Muscle layer of colon (tissue), 2 donors: ENCODE measurements around the gene NLRP5.
A peak's percentile ranks its signal among the peaks of the same experiment; 100 is the strongest.

ENCODE experiments used
- H3K27ac ChIP-seq: one replicate; pipeline ENCODE4 v1.7.0; 2013; ENCODE audit warnings: low read depth, mild to moderate bottlenecking, low read length, moderate library complexity
- H3K27me3 ChIP-seq, 2 donors: one replicate each; pipeline ENCODE4 v1.7.0; 2013; ENCODE audit warnings: low read length in 2 of 2, mild to moderate bottlenecking in 2 of 2; ENCODE audit not compliant: insufficient read depth in 2 of 2, control insufficient read depth in 1 of 2
- H3K36me3 ChIP-seq: one replicate; pipeline ENCODE4 v1.7.0; 2013; ENCODE audit warnings: mild to moderate bottlenecking, low read length; ENCODE audit not compliant: insufficient read depth
- H3K4me1 ChIP-seq: one replicate; pipeline ENCODE4 v1.7.0; 2013; ENCODE audit warnings: mild to moderate bottlenecking, low read length; ENCODE audit not compliant: insufficient read depth
- H3K4me3 ChIP-seq, 2 donors: one replicate each; pipeline ENCODE4 v1.7.0; 2013; ENCODE audit warnings: low read length in 2 of 2, low read depth in 1 of 2, mild to moderate bottlenecking in 1 of 2, moderate library complexity in 1 of 2
- H3K9ac ChIP-seq: one replicate; pipeline ENCODE4 v1.7.0; 2013; ENCODE audit warnings: low read length
- H3K9me3 ChIP-seq: one replicate; pipeline ENCODE4 v1.7.0; 2013; ENCODE audit warnings: mild to moderate bottlenecking, low read length
- donor health status: abdominal sarcoma.
- donor health status: Adenocarcinoma of cecum.

The NLRP5 gene

DNA sequence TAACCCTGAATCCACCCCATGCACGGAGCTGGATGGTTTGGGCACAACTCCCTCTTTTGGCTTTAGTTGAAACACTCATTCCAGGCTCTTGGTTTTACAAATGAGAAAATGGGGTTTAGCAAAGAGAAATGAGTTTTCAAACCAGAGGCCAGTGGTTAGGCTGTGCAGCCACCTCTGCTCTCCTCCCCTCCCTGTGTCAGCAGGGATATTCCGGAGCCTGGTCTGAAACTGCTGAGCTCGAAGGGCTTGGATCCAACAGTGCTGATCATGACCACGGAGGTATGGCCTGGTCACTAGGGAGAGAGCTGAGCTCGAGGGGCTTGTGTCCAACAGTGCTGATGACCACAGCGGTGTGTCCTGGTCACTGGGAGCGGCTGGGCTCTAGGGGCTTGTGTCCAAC is 93.0 kb downstream of the NLRP5 start:
- H3K9ac ChIP-seq = no peak overlapping the region

GRCh38 chr19:56080669-56081401 is 94.3 kb downstream of the NLRP5 start:
- H3K27ac ChIP-seq = no peak overlapping the region
- no peaks in the 10 kb centered on the region for H3K36me3 ChIP-seq
- H3K4me3 ChIP-seq = peak overlapping the region in 1 of 2 donors; percentile 22
- no peaks in the 10 kb centered on the region for H3K9me3 ChIP-seq
- peaks cover 0 to 6% of the 10 kb centered on the region in 2 donors for H3K27me3 ChIP-seq
- no peak overlapping the region for H3K9ac ChIP-seq
- H3K4me1 ChIP-seq = peaks cover 8% of the 10 kb centered on the region

More for the DNA sequence above, 93.0 kb downstream of the NLRP5 start:
- no peaks in the 10 kb centered on the region for H3K36me3 ChIP-seq
- H3K4me1 ChIP-seq = peaks cover 8% of the 10 kb centered on the region
- no peak overlapping the region for H3K27ac ChIP-seq
- H3K4me3 ChIP-seq = no peak overlapping the region
- H3K9me3 ChIP-seq = no peaks in the 10 kb centered on the region
- H3K27me3 ChIP-seq = peaks cover 0 to 6% of the 10 kb centered on the region in 2 donors

- Histone ChIP-seq H3K9me3 (no peaks in the 10 kb centered on the region), H3K27me3 (peaks cover 0 to 6% of the 10 kb centered on the region in 2 donors), H3K27ac (no peak overlapping the region), H3K4me1 (peaks cover 8% of the 10 kb centered on the region), H3K4me3 (no peak overlapping the region), H3K36me3 (no peaks in the 10 kb centered on the region), H3K9ac (no peak overlapping the region)
Observed at GRCh38 chr19:56083668-56084067, 97.1 kb downstream of the NLRP5 start.

DNA sequence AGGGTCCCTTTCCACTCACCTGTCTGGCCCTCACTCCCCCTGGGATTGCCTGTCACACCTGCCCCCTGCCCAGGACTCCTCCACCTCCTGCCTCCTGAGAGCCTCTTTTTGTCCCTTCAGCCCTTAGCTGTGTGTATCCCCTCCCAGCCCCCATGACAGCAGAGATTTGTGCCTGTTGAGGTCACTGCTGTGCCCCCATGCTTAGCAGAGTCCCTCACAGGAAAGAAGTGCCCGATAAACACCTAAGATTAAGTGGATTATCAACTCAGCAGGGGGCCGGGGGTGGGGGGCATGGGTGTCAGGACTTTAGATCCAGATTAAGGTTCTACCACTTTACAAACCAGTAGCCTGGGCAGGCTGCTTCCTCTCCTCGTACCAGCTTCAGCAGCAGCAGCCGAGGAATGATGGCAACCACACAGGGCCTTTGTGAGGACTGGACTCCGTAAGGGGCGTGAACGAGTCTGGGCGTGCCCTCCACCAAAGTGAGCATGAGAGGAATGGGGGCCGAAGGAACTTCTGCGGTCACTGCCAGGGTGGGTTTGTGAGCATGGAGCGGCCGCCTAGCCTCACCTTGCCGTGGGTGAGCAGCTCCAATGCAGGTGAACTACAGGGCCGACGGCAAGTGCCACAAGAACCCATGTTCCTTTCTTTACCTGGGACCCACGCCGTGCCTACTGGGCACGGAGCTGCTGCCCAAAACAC is 98.4 kb downstream of the NLRP5 start:
- H3K9ac ChIP-seq = no peak overlapping the region
- no peaks in the 10 kb centered on the region for H3K9me3 ChIP-seq
- H3K4me3 ChIP-seq = no peak overlapping the region
- peaks cover 0 to 6% of the 10 kb centered on the region in 2 donors for H3K27me3 ChIP-seq
- H3K27ac ChIP-seq = no peak overlapping the region
- H3K36me3 ChIP-seq = peaks cover 4% of the 10 kb centered on the region
- peaks cover 8% of the 10 kb centered on the region for H3K4me1 ChIP-seq

GRCh38 chr19:56085571-56086275 is 99.1 kb downstream of the NLRP5 start:
- Histone ChIP-seq H3K27me3 (peaks cover 0 to 5% of the 10 kb centered on the region in 2 donors), H3K4me1 (peaks cover 6% of the 10 kb centered on the region), H3K27ac (no peak overlapping the region), H3K36me3 (peaks cover 4% of the 10 kb centered on the region), H3K4me3 (no peak overlapping the region), H3K9me3 (no peaks in the 10 kb centered on the region), H3K9ac (no peak overlapping the region)

GRCh38 chr19:56086671-56087430 is 100.3 kb downstream of the NLRP5 start:
- no peaks in the 10 kb centered on the region for H3K9me3 ChIP-seq
- H3K4me3 ChIP-seq = no peak overlapping the region

DNA sequence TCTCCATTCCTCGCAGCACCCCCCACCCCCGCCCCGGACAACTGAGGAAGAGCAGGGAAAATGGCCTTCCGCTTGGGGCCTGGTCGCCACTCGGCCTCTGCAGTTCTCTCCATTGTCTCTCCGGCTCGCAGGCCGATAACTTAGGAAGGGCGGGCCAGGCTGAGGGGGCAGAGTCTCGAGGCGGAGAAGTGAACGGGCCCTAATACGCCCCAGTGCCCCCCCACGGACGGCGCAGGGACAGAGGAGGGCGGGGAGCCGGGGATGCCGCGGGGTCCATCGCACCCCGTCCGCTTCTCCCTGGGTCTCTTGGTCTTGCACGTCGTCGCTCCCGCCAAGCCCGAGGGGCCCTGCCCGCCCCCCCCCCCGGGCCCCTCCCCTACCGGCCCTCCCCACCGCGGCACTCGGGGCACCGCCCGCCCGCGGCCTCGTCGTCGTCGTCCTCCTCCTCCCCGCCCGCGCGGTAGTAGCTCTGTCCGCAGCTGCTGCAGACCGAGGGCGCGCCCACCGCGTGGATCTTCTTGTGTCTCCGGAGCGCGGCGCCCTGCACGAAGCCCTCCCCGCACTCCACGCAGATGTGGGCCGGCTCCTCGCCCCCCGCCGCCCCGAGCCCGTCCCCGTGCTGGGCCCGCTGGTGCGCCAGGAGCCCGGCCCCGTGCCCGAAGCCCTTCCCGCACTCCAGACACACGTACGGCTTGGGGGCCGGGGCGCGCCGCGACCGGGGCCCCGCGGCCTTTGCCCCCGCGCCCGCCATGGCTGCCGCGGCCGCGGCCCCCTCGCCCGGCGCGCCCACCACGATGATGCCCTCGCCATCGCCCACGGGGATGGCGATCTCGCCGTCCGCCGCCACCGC is 101.3 kb downstream of the NLRP5 start:
- H3K9ac ChIP-seq = no peak overlapping the region
- no peaks in the 10 kb centered on the region for H3K27me3 ChIP-seq
- no peak overlapping the region for H3K4me3 ChIP-seq
- peaks cover 4% of the 10 kb centered on the region for H3K36me3 ChIP-seq
- peaks cover 5% of the 10 kb centered on the region for H3K4me1 ChIP-seq
- no peak overlapping the region for H3K27ac ChIP-seq
- H3K9me3 ChIP-seq = no peaks in the 10 kb centered on the region

More at GRCh38 chr19:56086671-56087430, 100.3 kb downstream of the NLRP5 start:
- no peaks in the 10 kb centered on the region for H3K27me3 ChIP-seq
- H3K36me3 ChIP-seq = peaks cover 4% of the 10 kb centered on the region
- peaks cover 5% of the 10 kb centered on the region for H3K4me1 ChIP-seq
- H3K27ac ChIP-seq = no peak overlapping the region
- no peak overlapping the region for H3K9ac ChIP-seq

GRCh38 chr19:56088497-56089215 is 102.1 kb downstream of the NLRP5 start:
- Histone ChIP-seq H3K4me3 (no peak overlapping the region), H3K4me1 (peaks cover 5% of the 10 kb centered on the region), H3K27ac (no peak overlapping the region), H3K27me3 (no peaks in the 10 kb centered on the region), H3K9ac (no peak overlapping the region), H3K36me3 (peaks cover 4% of the 10 kb centered on the region), H3K9me3 (no peaks in the 10 kb centered on the region)

DNA sequence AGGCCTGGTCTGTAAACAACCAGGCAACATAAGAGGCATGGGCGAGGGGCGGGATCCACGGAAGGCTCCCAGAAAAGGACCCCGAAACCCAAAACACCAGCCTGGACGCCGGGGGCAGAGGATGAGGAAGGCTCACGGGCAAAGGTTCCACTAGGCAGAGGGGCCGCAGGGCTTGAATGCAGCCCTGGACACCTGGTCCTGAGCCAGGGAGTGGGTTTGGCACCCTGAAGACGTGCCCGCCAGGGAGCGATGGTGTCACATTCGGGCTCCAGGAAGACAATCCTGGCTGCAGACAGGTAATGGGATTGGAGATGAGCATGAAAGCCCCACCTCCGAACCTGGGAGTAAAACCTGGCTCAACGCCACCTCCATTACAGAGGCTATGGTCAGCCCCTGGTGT is 102.8 kb downstream of the NLRP5 start:
- H3K36me3 ChIP-seq = peaks cover 4% of the 10 kb centered on the region
- H3K27ac ChIP-seq = no peak overlapping the region
- no peak overlapping the region for H3K9ac ChIP-seq
- no peak overlapping the region for H3K4me3 ChIP-seq
- H3K9me3 ChIP-seq = no peaks in the 10 kb centered on the region
- H3K27me3 ChIP-seq = no peaks in the 10 kb centered on the region
- peaks cover 5% of the 10 kb centered on the region for H3K4me1 ChIP-seq

DNA sequence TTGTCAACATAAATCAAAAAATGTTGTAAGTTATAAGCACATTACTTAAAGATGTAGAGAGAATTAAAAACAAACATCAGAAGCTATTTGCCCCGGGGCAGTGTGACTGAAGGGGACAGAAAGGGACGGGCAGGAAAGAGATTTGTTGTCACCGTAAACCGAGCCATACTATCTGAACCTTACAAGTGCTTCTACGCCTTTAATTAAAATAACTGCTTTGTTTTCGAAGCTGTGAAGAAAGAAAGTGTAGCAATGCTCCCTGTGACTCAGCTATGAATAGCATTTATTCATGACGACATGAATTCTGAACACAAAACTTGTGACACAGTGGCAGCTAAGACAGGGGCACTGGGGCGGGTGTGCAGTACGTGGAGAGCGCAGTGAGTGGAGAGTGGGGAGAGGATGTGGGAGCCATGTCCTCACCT is 104.5 kb downstream of the NLRP5 start:
- H3K9me3 ChIP-seq = no peaks in the 10 kb centered on the region
- H3K4me3 ChIP-seq = no peak overlapping the region
- no peak overlapping the region for H3K9ac ChIP-seq
- peaks cover 5% of the 10 kb centered on the region for H3K4me1 ChIP-seq
- H3K27me3 ChIP-seq = no peaks in the 10 kb centered on the region
- H3K36me3 ChIP-seq = peaks cover 4% of the 10 kb centered on the region
- no peak overlapping the region for H3K27ac ChIP-seq
